ENCODE measurements around the gene AP1G2.

DNA sequence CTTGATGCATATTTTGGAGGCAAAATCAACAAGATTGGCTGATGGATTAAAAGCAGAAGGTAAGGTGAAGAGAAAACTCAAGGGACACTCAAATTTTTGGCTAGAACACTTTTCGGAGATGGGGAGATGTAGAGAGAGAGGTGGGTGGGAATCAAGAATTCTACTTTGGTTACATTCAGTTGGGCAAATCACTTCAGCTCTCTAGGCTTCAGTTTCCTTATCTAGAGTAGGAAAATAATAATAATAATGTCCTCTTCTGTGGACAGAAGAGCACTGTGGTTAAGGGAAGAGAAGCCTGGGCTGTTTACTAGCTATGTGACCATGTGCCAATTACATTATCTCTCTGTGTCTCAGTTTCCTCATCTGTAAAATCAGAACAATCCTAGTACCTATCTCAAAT, 45.2 kb upstream of the AP1G2 start:
- TF ChIP-seq, protein P1, sequence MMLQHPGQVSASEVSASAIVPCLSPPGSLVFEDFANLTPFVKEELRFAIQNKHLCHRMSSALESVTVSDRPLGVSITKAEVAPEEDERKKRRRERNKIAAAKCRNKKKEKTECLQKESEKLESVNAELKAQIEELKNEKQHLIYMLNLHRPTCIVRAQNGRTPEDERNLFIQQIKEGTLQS (IDR thresholded peaks at IDR 0.05): no peak
- TF ChIP-seq, protein P2, sequence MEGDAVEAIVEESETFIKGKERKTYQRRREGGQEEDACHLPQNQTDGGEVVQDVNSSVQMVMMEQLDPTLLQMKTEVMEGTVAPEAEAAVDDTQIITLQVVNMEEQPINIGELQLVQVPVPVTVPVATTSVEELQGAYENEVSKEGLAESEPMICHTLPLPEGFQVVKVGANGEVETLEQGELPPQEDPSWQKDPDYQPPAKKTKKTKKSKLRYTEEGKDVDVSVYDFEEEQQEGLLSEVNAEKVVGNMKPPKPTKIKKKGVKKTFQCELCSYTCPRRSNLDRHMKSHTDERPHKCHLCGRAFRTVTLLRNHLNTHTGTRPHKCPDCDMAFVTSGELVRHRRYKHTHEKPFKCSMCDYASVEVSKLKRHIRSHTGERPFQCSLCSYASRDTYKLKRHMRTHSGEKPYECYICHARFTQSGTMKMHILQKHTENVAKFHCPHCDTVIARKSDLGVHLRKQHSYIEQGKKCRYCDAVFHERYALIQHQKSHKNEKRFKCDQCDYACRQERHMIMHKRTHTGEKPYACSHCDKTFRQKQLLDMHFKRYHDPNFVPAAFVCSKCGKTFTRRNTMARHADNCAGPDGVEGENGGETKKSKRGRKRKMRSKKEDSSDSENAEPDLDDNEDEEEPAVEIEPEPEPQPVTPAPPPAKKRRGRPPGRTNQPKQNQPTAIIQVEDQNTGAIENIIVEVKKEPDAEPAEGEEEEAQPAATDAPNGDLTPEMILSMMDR (IDR thresholded peaks at IDR 0.05; ENCODE audit: low read depth, low read length, missing input control): no peak
